CD14-positive monocyte (primary cell): ENCODE data around the gene TATDN2. TPM values are rescaled to one million over a fixed set of nuclear protein-coding genes. Genes with fewer than 3 reads are reported as not detected.

Source experiments
- DNase-seq, 3 donors: peaks; one replicate each; pipeline ENCODE4 v3.0.0-alpha.2; 2011 to 2022
- H2AFZ ChIP-seq: 2 replicates; pipeline ENCODE4 v1.6.0; 2012; ENCODE audit warnings: mild to moderate bottlenecking, low read depth, low read length, inconsistent platforms; ENCODE audit not compliant: insufficient read depth, poor library complexity, severe bottlenecking
- H3K27ac ChIP-seq, 2 donors: 1 replicate in 1 of 2; 2 replicates in 1 of 2; pipeline ENCODE4 v1.5.1; 2012 to 2013; ENCODE audit warnings: low read length in 2 of 2, control low read depth in 1 of 2, inconsistent platforms in 1 of 2, low read depth in 1 of 2, mild to moderate bottlenecking in 1 of 2
- H3K27me3 ChIP-seq, 2 donors: one replicate each; pipeline versions ENCODE4 v1.6.0 to v1.6.1; 2011 to 2013; ENCODE audit warnings: low read length in 2 of 2; ENCODE audit not compliant: control insufficient read depth in 2 of 2, insufficient read depth in 2 of 2
- H3K36me3 ChIP-seq, 2 donors: replicated peaks in 1 of 2; 1 replicate in 1 of 2; 2 replicates in 1 of 2; pipeline versions ENCODE4 v1.5.1 to v1.6.1; 2012 to 2013; ENCODE audit warnings: low read length in 2 of 2, control low read depth in 1 of 2, inconsistent platforms in 1 of 2, mild to moderate bottlenecking in 1 of 2; ENCODE audit not compliant: insufficient read depth in 2 of 2, control insufficient read depth in 1 of 2
- H3K4me1 ChIP-seq, 2 donors: 1 replicate in 1 of 2; 2 replicates in 1 of 2; pipeline versions ENCODE4 v1.5.1 to v1.6.1; 2012 to 2013; ENCODE audit warnings: low read length in 2 of 2, control low read depth in 1 of 2, inconsistent platforms in 1 of 2, mild to moderate bottlenecking in 1 of 2, moderate library complexity in 1 of 2; ENCODE audit not compliant: insufficient read depth in 2 of 2, control insufficient read depth in 1 of 2
- H3K4me2 ChIP-seq: replicated peaks from 2 replicates; pipeline ENCODE3; 2012; ENCODE audit warnings: low read length, moderate library complexity, mild to moderate bottlenecking; ENCODE audit not compliant: poor library complexity, severe bottlenecking; ENCODE audit errors: extremely low read depth
- H3K4me3 ChIP-seq, 3 experiments: fragments of 200-600 bp in 1 of 3; sonication (generic) in 1 of 3; replicated peaks in 1 of 3; 1 replicate in 2 of 3; 2 replicates in 1 of 3; pipeline ENCODE4 v1.5.1; 2011 to 2013; ENCODE audit warnings: low read length in 3 of 3, mild to moderate bottlenecking in 3 of 3, control low read depth in 2 of 3, low read depth in 2 of 3, inconsistent platforms in 1 of 3, moderate library complexity in 1 of 3
- H3K79me2 ChIP-seq: 2 replicates; pipeline ENCODE4 v1.6.0; 2012; ENCODE audit warnings: mild to moderate bottlenecking, control low read depth, inconsistent platforms, low read length, moderate library complexity; ENCODE audit not compliant: insufficient read depth
- H3K9ac ChIP-seq: 2 replicates; pipeline ENCODE4 v1.6.0; 2017; ENCODE audit warnings: low read length, mild to moderate bottlenecking; ENCODE audit not compliant: insufficient read depth, poor library complexity, severe bottlenecking
- H3K9me3 ChIP-seq, 2 donors: replicated peaks in 1 of 2; 1 replicate in 1 of 2; 2 replicates in 1 of 2; pipeline versions ENCODE4 v1.5.1 to v1.6.1; 2012 to 2013; ENCODE audit warnings: low read length in 2 of 2, control low read depth in 1 of 2; ENCODE audit not compliant: control insufficient read depth in 1 of 2, insufficient read depth in 1 of 2
- H4K20me1 ChIP-seq: 2 replicates; pipeline ENCODE4 v1.6.0; 2012; ENCODE audit warnings: mild to moderate bottlenecking, low read length, control low read depth, moderate library complexity; ENCODE audit not compliant: insufficient read depth
- H3K27ac Mint-ChIP-seq, 7 donors: one replicate each; pipeline ENCODE4 v1.8.0; 2020; ENCODE audit warnings: mild to moderate bottlenecking in 7 of 7, mixed read lengths in 7 of 7, moderate library complexity in 6 of 7, inconsistent platforms in 2 of 7
- H3K27me3 Mint-ChIP-seq, 3 donors: one replicate each; pipeline ENCODE4 v1.8.0; 2021 to 2022; ENCODE audit warnings: low read depth in 3 of 3, mild to moderate bottlenecking in 3 of 3, mixed read lengths in 3 of 3, moderate library complexity in 3 of 3, inconsistent platforms in 1 of 3
- H3K36me3 Mint-ChIP-seq, 2 donors: one replicate each; pipeline ENCODE4 v1.8.0; 2020; ENCODE audit warnings: mixed read lengths in 2 of 2, inconsistent platforms in 1 of 2, mild to moderate bottlenecking in 1 of 2
- H3K4me1 Mint-ChIP-seq: one replicate; pipeline ENCODE4 v1.8.0; 2020; ENCODE audit warnings: mild to moderate bottlenecking, mixed read lengths
- H3K4me3 Mint-ChIP-seq, 2 donors: one replicate each; pipeline ENCODE4 v1.8.0; 2020; ENCODE audit warnings: mild to moderate bottlenecking in 2 of 2, mixed read lengths in 2 of 2, moderate library complexity in 1 of 2
- H3K9me3 Mint-ChIP-seq, 7 donors: one replicate each; pipeline ENCODE4 v1.8.0; 2020 to 2022; ENCODE audit warnings: mixed read lengths in 7 of 7, mild to moderate bottlenecking in 6 of 7, moderate library complexity in 6 of 7, inconsistent platforms in 2 of 7
- CTCF ChIP-seq: fragments of 200-600 bp; IDR thresholded peaks from one replicate; pipeline ENCODE4 v1.8.0; 2022; ENCODE audit warnings: antibody characterized with exemption, mild to moderate bottlenecking
- WGBS: methylation state at CpG from one replicate; pipeline ENCODE4 v1.1.5; 2013; ENCODE audit warnings: missing lambda C conversion rate; ENCODE audit not compliant: insufficient coverage; 5-methylcytosine and 5-hydroxymethylcytosine counted together
- intact Hi-C, 2 donors: fragments of 100-400 bp; cut with micrococcal nuclease; formaldehyde crosslinking; loops; one replicate each; pipeline versions ENCODE4 v1.15.0 to v1.15.1; 2023
- polyA plus RNA-seq, 3 donors: library from polyadenylated mRNA; depleted of rRNA in 1 of 3; unstranded in 2 of 3; stranded (reverse) in 1 of 3; fragments of 300-500 nt in 2 of 3; fragments of >200 nt in 1 of 3; fragmentation: Illumina TruSeq in 2 of 3; gene quantifications; 1 replicate in 2 of 3; 2 replicates in 1 of 3; pipeline ENCODE4 v1.2.3, GENCODE V29; 2012 to 2021

The TATDN2 gene
- polyA plus RNA-seq, 3 donors: 6.0 to 27.1 (median 6.0) TPM

- Histone ChIP-seq H3K4me3 (no peak overlapping the region), H3K79me2 (peaks cover 100% of the 10 kb centered on the region), H2AFZ (no peak overlapping the region), H3K9me3 (no peaks in the 10 kb centered on the region), H4K20me1 (peaks cover 91% of the 10 kb centered on the region), H3K4me1 (peaks cover 4% of the 10 kb centered on the region in 2 donors), H3K4me2 (no peak overlapping the region), H3K9ac (no peak overlapping the region), H3K36me3 (peaks cover 69 to 96% of the 10 kb centered on the region in 2 donors), H3K27ac (no peak overlapping the region), H3K27me3 (no peaks in the 10 kb centered on the region)
- H3K27ac Mint-ChIP-seq: no peak overlapping the region
- intact Hi-C loops: no loop called here
- TF ChIP-seq CTCF: no peak
- no peak for DNase-seq
- peaks cover 74 to 93% of the 10 kb centered on the region in 2 donors for H3K36me3 Mint-ChIP-seq
- no peak overlapping the region for H3K4me3 Mint-ChIP-seq
- H3K27me3 Mint-ChIP-seq: no peaks in the 10 kb centered on the region
- H3K9me3 Mint-ChIP-seq: no peaks in the 10 kb centered on the region
- H3K4me1 Mint-ChIP-seq: peaks cover 12% of the 10 kb centered on the region
Observed at GRCh38 chr3:10268116-10268515, 19.9 kb downstream of the TATDN2 start.

GRCh38 chr3:10268930-10269329 is 20.7 kb downstream of the TATDN2 start:
- Histone ChIP-seq H3K9me3 (no peaks in the 10 kb centered on the region), H3K4me1 (peaks cover 12% of the 10 kb centered on the region in 2 donors), H3K27ac (peak overlapping the region in 1 of 2 donors; percentile 17), H3K79me2 (peaks cover 100% of the 10 kb centered on the region), H4K20me1 (peaks cover 91% of the 10 kb centered on the region), H3K36me3 (peaks cover 62 to 91% of the 10 kb centered on the region in 2 donors), H3K9ac (no peak overlapping the region), H3K4me3 (no peak overlapping the region), H3K4me2 (no peak overlapping the region), H3K27me3 (no peaks in the 10 kb centered on the region), H2AFZ (no peak overlapping the region)
- Mint-ChIP-seq H3K4me3 (no peak overlapping the region), H3K4me1 (peaks cover 16% of the 10 kb centered on the region), H3K9me3 (no peaks in the 10 kb centered on the region), H3K36me3 (peaks cover 67 to 86% of the 10 kb centered on the region in 2 donors), H3K27me3 (no peaks in the 10 kb centered on the region), H3K27ac (peak overlapping the region in 1 of 7 donors; percentile 46)
- WGBS: 97% methylated on average over 4 of the region's 5 CpGs
- DNase-seq: no peak
- no peak for TF ChIP-seq CTCF
- intact Hi-C loops: no loop called here
